Lower leg skin (tissue), 3 donors: Measurements from ENCODE around the gene DOLK.

Experiments used
- CTCF ChIP-seq, 3 donors: fragments of 450-650 bp; IDR thresholded peaks; one replicate each; pipeline ENCODE4 v1.5.1; 2016; ENCODE audit warnings: antibody characterized with exemption in 3 of 3, mild to moderate bottlenecking in 3 of 3, moderate library complexity in 2 of 3
- POLR2A ChIP-seq, 2 donors: fragments of 450-650 bp; IDR thresholded peaks; one replicate each; pipeline ENCODE4 v1.6.1; 2016 to 2017; ENCODE audit warnings: antibody characterized with exemption in 2 of 2, mild to moderate bottlenecking in 1 of 2, moderate library complexity in 1 of 2

GRCh38 chr9:128909859-128910258, 37.5 kb downstream of the DOLK start:
- TF ChIP-seq CTCF (IDR thresholded peaks at IDR 0.05) (no peak), POLR2A (IDR thresholded peaks at IDR 0.05) (no peak)
